ENCODE results near the gene PSMD14.
"Not testable (repeated sequence)": the region's sequence is repeated elsewhere in the genome, so short reads cannot be mapped to it uniquely, and the experiment has no call there.

The PSMD14 gene

DNA sequence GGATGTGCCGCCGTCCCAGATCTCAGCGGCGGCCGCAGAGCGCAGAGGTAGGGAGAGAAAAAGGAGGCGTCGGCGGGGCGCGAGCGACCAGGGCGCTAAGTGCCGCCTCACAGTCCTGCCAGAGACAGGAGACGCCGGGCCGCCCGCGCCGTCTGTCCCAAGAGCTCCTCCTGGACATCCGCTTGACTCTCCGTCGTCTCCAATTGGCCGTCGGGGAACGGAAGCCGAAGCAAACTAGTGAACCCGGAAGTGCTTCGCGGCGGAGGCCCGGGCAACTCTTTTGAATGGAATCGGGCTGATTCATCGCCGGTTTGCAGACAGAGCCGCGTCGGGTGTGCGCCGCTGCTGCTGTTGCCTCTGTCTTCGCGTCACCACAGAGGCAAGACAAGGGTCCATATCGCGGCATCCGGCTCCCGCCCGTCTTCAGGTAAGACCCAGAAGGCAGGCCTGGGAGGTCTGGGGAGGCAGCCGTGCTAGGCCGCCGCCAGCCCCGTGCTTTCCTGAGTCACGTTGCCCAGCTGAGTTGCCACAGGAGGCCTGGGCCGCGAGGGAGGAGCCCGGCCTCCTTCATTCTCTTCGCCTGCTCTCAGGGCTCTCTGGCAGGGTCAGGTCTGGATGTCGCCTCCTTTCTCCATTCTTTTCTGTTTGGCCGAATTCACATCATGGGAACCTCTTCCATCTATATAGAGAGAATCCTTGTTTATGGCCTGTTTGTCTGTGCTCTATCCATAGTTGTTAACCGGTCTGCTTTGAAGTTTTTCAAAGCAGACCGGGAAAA is at the start of gene PSMD14:
TSS of gene PSMD14 (plus strand) at position 248 of the 778 bp plus-strand sequence. CDS start 10,401 bp downstream, outside the sequence.
- DNase-seq (ENCODE audit: low read depth): peak; percentile 83

DNA sequence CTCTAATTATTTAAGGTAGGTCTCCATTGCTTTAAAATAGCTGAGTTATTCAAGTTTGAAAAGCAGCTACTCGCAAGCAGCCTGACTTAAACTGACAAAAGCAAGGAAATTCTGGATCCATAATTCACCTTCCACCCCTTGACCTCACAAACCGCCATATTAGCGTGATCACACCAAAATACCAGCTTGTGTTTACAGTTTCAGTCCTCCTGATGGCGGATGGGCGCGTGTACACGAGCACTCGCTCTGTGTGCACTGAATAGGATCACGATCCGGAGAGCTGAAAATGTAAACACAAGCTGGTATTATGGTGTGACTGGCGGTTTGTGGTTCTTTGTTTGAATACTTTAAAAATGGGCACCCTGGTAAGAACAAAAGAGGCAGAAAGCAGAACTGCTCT is 42.4 kb upstream of the PSMD14 start:
- DNase-seq (ENCODE audit: low read depth): no peak

DNA sequence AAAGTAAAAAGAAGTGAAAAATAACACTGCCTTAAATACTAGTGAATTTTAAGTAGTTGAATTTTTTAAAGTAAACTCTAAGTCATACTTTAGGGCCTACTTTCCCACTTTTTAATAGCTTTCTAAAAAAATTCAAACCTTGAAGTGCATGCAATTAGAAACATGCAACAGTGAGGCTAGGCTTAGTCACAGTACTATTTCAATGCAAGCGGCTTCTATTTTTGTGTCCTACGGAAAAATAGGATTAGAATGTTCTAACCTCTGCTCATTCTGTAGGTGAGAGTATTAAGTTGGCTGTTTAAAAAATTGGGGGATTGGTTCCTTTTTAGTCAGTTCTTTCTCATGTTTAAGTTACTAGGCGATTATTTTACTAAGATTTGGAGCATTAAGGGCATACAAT is 39.1 kb upstream of the PSMD14 start:
- no peak for DNase-seq (ENCODE audit: low read depth)

DNA sequence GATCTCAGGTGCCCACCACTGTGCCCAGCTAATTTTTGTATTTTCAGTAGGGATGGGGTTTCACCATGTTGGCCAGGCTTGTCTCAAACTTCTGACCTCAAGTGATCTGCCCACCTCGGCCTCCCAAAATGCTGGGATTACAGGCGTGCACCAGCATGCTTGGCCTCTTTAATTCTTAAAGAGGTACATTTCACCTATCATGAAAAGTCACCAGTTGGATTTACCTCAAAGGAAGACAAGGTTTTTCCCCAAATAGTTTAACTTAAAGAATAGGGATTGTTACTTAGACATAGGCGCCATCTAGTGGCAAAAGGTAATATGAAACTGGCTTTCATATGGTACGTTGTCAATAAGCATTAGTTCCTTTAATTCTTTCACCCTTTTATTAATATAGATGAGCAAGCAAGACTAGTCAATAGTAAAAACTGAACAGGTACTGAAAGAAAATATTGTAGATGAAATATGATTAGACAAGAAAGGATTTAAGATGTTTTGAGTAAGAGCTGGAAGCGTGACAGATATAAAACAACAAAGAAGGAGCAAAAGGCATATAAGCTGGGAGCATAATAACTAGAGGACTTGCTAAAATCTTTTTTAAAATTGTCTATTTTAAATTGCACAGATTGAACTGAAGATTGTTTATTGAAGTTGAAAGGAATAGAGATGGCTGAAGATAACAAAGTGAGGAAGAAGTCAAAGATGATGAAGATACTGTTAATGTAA is 35.0 kb upstream of the PSMD14 start:
- DNase-seq (ENCODE audit: low read depth): peak; percentile 55

DNA sequence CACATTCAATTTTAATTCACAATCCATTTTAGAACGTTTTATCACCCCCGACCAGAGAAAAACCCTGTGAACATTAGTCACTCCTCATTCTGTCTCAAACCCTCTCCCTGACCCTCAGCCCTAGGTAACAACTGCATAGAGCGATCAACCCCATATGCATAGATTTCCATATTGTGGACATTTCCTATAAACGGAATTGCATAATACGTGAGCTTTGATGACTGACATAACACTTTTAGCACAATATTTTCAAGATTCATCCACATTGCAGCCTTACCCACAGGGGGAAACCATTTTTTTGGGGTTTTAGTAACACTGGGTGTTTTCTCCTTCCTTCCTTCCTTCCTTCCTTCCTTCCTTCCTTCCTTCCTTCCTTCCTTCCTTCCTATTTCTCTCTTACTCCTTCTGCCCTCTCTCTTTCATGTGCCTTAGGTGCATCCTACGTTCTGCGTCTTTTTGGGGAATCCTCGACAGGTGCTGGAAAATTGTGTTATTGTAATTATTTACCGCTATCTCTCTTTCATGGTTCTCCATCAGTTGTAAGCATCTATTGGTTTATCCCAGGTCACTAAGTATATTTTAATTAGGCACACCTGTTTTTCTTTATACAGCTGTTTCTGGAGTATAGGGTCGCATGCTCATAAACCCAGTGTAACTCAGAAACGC is 29.5 kb upstream of the PSMD14 start:
- not testable (repeated sequence) for DNase-seq (ENCODE audit: low read depth)

DNA sequence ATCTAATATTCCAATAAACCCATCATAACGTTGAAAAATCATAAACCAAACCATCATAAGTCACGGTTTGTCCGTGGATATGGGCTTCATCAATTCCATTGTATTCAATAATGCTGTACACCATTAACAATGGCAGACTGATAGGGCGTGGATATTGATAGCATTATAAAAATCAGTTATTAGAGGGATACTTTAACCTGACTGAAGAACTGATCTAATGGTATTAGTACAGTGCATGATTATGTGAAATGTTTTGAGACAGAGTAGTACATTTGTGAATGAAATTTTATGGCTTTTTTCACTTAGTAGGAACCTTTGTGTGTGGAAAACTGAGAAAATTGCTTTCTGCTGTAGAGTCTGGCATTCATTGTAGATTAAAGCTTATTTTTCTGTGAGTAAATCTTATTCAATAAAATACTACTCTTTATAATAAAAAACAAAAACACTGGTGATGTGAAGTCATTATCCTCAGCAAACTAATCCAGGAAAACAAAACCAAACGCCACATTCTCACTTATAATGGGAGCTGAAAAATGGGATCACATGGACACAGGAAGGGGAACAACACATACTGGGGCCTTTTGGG is 28.9 kb upstream of the PSMD14 start:
- DNase-seq (ENCODE audit: low read depth): not testable (repeated sequence)

DNA sequence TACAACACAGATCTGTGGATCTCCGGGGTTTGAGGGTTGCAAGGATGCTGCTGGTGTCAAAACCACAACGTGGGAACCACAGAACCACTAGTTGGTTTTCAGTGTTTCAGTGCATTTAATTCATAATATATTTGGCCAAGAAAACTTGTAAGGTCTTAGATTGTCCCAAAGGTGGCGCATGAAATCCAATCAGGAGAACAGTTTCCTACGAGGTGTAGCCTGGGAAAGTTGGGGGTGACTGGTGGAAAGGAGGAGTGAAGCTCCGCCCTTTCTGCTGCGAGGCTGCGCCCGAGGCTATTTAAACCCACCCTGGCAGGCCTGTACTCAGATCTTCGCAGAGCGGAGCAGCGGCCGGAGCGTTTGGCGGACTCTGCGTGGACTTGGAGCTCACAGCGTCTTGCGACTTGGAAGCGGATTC is 27.3 kb upstream of the PSMD14 start:
- not testable (repeated sequence) for DNase-seq (ENCODE audit: low read depth)

DNA sequence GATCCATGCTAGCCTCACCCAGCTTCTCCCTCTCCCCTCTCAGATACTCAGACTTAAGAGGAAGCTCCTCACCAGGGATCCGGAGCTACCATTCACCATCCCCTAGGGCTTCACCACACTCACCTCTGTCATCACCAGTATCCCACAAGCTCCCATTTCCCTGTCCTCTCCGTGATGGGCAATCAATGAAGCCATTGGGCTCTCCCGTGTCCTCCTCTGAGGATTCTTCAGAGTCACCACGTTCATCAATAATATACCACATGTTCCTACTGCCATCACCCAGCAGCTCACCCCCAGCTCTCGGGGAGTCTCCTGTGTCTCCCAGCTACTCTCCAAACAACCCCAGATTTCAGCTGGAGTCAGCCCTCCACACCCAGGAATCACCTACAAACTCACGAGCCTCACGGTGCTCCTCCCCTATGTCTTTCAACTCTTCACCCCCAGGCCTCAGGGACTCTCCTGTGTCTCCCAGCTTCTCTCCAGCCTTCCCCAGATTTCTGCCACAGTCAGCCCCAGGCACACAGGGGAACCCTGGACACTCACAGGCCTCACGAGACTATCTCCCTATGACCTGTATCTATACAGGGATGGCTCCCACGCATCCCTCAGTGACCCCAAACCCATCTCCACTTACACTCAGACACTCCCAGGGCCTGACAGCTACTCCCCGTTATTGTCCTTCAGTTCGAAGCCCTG is 26.5 kb upstream of the PSMD14 start:
- not testable (repeated sequence) for DNase-seq (ENCODE audit: low read depth)

DNA sequence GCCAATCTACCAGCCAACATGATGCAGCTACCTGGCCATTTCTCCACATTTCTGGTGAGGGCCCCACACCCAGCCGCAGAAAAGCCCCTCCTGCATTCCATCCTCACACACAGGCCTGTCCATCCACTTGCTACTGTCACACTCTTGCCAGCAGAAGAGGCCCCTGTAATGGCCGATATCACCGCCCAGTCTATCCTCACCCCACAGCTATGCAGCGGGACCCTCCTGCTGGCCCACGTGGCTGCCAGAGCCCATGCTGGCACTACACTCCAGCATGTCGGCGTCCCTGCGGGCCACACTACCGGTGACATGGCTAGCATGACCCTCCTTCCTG is 25.9 kb upstream of the PSMD14 start:
- not testable (repeated sequence) for DNase-seq (ENCODE audit: low read depth)

DNA sequence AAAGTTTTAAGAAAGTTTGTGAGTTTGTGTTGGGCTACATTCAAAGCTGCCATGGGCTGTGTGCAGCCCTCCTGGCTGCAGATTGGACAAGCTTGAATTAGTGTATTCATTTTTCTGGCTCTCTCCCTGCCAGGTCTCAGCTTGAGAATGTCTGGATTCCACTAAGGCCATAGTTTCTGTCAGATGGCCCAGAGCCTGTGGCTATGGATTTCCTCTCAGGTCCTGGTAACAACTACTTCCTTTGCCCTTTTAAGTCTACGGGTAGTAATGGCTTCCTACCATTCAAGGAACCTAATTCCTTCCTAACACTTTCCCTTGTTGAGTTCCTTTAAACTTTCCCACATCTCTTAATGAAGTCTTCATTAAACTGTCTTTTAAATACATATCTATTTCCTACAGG is 24.3 kb upstream of the PSMD14 start:
- DNase-seq (ENCODE audit: low read depth): no peak

DNA sequence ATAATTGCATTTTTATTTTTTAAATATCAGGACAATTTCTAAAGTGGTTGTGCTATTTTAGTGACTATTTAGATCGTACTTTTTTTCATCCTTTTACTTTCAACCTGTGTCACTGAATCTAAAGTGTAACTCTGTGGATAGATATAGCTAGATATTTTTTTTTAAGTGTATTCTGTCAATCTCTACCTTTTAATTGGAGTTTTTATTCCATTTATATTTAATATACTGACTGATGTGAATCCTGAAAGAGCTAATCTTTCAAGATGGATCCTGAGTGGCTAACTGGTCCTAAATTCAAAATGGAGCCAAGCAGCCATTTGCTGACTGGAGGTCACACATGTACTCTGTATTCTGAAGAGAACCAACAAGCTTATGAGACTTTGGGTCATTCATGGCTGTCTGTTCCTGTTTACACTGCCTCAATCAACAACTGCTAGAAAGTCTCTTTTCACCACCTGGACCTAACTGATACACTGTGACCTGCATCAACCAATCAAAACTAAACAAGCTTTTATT is 4.6 kb upstream of the PSMD14 start:
- no peak for DNase-seq (ENCODE audit: low read depth)

DNA sequence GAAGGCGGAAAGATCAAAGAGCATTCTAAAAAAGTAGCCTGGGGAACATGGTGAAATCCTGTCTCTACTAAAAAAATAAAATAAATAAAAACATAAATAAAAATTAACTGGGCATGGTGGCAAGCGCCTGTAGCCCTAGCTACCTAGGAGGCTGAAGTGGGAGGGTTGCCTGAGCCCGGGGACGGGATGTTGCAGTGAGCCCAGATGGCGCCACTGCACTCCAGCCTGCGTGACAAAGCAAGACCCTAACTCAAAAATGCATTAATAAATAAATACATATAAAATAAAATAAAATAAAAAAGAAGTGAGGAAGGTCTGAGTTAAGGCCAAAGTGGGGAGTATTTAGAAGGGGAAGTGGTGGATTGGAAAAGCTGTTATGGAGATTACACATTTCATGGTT is 1.3 kb upstream of the PSMD14 start:
- no peak for DNase-seq (ENCODE audit: low read depth)

DNA sequence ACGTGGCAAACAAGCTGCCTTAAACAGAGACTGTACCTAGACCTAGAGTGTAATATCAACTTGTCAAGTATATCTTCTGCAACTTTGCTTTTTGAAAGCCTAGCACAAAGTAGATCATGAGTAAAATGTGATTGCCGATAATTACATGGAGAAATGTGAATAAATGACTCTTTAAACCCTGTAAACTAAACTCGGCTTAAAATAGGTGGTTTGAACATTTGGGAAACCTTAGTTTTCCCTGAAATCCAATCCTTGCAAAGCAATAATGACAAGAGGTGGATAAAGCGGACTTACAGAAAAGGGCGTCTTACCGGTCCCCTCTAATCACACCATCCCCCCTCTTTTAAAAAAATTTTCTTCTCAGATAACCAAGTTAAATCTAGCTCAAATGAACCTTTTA is 549 bp upstream of the PSMD14 start:
- no peak for DNase-seq (ENCODE audit: low read depth)

DNA sequence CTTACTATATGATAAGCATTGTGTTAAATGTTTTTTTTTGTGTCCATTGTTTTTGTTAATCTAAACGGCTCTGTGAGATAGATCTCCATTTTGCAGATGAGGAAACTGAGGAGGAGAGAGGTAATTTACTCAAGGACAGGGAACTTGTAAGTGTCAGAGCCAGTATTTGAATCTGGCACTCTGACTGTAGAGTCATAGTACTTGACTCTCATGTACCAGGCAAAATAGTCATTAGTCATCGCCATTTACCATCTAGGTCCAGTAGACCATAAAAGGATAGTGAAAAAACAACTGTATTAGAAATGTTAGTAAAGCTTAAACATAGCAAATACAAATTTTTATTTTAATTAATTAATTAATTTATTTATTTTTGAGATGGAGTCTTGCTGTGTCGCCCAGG is 4.8 kb downstream of the PSMD14 start:
- DNase-seq (ENCODE audit: low read depth): no peak

DNA sequence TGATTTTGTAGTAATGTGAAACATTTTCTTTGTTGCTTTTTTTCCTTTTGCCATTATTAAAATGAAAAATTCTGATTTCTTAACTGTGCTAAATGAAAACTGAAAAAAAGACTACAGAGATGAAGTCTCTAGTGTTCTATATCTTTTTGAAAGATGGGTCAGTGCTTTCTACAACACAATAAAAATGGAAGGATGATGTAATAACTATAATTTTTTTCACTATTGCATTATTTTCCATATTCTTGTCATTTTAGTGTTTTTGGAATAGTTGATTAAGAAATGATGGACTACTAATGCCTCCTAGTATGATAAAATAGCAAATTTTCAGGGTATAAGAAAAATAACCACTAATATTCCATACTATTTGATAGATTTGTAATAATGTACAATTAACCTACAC is 7.2 kb downstream of the PSMD14 start:
- no peak for DNase-seq (ENCODE audit: low read depth)

DNA sequence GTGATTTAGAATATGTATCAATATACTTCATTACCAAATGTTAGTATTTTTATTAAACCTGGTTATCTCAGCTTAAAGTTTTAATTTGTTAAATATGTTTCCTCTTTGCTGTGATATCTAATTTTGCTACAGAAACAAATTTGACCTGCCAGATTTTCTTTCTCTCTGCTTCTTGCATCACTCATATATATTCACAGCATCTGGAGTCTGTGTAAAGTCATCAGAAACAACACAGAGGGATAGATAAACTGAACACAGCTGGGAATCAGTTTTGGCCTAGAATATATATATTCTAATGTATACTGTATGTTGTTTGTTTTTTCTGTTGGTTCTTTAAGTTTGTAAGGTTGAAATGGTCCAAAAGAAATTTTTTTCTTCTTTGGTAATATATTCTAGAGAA is 8.5 kb downstream of the PSMD14 start:
- peak; percentile 14 for DNase-seq (ENCODE audit: low read depth)

DNA sequence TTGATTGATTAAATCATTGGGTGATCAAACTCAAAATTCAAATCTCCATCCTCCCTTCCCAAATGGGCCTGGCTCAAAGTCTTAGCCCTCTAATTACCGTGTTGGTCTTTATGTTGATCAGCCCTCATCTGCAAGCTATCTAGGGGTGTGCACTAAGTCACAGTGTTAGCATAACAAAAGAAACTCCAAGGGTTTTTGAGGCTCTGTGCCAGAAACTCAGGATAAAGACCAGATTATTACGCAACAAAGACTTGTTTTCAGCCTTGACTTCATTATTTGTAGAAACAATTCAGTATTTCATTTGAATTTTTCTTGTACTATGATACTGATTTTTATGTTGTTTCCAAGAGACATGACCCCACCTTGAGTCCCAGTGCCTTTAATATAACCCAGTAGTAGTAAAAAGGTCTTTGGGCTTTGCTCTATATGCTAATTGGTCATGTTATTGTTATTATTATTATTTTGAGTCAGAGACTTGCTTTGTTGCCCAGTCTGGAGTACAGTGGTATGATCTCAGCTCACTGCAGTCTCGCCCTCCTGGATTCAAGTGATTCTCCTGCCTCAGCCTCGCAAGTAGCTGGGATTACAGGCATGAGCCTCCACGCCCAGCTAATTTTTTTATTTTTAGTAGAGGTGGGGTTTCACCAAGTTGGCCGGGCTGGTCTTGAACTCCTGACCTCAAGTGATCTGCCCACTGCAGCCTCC is 13.9 kb downstream of the PSMD14 start:
- peak; percentile 13 for DNase-seq (ENCODE audit: low read depth)

DNA sequence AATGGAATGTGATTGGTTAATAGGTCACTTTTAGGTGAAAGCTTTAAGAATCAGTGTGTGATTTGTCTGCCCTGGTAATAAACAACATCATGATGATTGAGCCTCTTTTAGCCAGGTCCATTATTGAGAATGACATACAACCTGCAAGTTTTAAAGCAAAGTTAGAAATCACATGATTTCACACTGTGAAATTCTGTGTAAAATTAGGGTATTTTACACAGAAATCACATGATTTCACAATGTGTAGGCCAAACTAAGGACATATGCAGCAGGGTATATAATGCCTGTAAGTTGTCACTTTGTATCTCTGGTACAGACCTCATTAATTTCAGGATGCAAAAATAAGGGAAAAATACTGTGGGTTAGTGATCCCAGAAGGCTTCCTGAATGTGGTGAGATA is 16.7 kb downstream of the PSMD14 start:
- no peak for DNase-seq (ENCODE audit: low read depth)

DNA sequence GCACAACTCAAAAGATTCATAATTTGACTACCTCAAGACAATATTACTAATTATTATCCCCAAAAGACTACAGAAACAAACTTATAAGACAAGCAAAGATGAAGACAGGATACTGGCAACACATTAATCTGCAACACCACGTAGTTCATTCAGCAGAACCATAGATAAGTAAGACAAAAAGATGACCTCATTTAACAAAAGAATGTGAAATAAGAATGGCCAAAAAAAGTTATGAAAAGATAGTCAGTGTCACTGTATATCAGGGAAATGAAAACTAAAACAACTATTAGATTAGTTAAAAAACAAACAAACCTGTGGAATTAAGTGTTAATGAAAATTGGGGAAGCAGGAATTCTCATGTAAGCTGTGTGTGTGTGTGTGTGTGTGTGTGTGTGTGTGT is 19.4 kb downstream of the PSMD14 start:
- DNase-seq (ENCODE audit: low read depth): no peak

DNA sequence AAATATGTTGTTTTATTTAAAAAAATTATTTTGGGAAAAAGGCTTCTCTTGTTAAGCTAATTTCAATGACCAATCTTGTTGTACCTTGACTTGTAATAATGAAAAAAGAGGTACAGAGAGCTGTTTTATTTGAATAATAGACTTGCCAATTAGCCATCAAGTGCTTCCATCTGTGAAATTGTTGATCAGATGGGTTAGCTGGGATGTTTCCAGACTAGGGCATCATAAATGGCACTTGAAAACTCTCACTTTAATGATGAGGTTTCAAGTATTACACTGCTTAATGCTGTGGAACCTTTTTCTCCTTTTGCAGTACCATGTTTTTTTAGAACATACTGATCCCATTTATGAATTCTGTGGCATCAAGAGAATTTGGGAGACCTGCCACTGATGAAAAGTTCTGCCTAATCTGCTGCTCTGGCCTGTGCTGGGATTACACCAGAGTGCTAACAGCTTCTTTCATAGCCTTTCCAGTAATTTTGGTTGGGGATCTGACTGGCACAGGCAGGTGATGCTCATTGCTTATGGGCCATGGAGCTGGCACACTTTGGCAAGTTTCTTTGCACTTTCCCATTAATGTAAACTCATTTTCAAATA is 24.2 kb downstream of the PSMD14 start:
- DNase-seq (ENCODE audit: low read depth): no peak

DNA sequence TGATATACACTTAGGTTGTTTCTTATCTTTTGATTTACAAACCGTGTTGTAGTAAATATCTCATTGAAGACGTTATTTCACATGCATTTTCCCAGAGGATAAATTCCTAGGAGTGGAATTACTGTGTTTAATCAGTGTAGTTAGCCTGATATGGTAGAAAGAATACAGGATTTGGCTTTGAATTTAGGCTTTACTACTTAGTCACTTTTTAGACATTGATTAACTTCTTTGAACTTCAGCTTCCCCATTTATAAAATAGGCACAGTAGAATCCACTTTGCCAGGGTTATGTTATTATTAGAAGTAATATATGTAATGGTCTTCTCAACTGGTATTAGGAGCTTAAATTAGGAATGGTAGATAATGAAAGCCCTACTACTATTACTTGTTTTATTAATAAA is 27.4 kb downstream of the PSMD14 start:
- DNase-seq (ENCODE audit: low read depth): no peak

Measured in fibroblast of the conjunctiva (primary cell).